HG03135 (cell line): ENCODE measurements around the gene DSG4.

Source experiments
- ATAC-seq: cut with Tn5 transposase; IDR thresholded peaks from one replicate; pipeline ENCODE4 v1.9.1; 2021; ENCODE audit warnings: mild to moderate bottlenecking, moderate library complexity; ENCODE audit not compliant: unreplicated experiment

DSG4 gene

DNA sequence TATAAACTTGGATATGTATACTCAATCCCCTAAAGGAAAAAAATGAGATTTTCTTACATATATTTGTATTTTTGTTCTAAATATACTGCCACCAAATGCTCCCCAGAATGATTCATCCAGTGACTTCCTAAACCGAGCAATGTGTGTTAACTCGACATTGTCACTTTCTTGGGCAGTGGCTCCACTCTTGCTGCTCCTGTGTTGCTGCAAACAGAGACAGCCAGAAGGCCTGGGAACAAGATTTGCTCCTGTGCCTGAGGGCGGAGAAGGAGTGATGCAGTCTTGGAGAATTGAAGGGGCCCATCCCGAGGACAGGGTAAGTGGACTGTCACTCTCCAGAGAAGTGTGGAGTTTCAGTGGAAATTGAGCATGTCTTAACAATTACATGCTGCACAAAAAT, 32.7 kb downstream of the DSG4 start:
- ATAC-seq = no peak

DNA sequence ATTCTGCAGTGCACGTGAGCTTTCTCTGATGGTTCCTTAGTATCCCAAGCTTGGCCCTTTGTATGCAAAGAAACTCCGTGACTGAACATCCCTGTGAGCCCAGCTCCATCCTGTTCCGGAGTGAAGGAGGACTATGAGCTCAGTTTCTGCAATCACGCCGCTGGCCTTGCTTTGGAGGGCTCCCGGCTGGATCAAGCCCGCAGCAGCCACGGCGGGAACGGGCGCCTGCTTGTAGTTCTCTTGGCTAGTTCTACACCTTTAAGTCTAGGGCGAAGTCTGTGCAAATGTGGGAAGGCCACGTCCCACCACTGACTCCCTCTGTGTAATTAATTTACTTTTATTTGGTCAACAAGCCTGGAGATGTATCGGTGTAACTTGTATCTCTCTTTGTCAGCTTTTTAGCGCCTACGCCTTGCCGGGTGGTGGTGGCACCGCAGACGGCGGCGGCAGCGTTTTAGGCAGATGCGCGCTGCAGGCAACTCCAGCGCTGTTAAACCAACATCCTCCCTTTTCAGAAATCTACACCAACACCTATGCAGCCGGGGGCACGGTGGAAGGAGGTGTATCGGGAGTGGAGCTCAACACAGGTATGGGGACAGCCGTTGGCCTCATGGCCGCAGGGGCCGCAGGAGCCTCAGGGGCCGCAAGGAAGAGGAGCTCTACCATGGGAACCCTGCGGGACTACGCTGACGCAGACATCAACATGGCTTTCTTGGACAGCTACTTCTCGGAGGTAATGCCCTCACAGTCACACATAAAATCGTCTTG, 34.3 kb downstream of the DSG4 start:
- no peak for ATAC-seq

DNA sequence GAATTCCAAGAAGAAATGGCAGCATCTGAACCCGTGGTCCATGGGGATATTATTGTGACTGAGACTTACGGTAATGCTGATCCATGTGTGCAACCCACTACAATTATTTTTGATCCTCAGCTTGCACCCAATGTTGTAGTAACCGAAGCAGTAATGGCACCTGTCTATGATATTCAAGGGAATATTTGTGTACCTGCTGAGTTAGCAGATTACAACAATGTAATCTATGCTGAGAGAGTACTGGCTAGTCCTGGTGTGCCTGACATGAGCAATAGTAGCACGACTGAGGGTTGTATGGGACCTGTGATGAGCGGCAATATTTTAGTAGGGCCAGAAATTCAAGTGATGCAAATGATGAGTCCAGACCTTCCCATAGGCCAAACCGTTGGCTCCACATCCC, 36.6 kb downstream of the DSG4 start:
- no peak for ATAC-seq

DNA sequence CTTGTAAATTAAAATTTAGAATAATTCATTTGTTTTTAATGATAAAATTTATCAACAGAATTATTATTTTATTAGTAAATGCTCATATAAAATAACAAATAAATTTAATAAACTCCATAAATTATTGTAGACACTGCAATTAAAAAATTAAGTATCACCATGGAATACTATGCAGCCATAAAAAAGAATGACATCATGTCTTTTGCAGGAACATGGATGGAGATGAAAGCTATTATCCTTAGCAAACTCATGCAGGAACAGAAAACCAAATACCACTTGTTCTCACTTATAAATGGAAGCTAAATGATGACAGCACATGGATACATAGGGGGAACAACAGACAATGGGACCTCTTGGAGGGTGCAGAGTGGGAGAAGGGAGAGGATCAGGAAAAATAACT, 41.3 kb downstream of the DSG4 start:
- no peak for ATAC-seq

DNA sequence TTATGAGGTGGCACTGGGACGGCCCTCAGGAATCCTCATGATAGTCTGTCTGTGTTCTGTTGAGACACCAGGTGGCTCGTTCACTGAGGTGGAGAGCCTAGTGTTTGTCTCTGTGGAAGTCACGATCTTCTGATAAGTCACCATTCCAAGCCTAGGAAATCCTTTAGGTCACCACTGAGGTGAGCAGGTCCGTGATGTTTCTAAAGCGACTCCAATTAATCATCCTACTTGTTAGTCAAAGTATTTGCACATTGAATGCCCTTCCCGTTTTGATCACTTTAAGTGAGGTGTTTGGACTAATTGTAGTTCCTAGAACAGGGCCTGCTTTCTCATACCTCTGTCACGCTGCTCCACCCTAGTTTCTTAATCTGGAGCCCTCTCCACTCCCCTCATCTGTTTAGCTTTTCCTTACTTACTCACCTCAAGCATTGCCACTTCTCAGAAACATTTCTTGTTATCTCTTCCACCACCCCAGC, 42.9 kb downstream of the DSG4 start:
- no peak for ATAC-seq

DNA sequence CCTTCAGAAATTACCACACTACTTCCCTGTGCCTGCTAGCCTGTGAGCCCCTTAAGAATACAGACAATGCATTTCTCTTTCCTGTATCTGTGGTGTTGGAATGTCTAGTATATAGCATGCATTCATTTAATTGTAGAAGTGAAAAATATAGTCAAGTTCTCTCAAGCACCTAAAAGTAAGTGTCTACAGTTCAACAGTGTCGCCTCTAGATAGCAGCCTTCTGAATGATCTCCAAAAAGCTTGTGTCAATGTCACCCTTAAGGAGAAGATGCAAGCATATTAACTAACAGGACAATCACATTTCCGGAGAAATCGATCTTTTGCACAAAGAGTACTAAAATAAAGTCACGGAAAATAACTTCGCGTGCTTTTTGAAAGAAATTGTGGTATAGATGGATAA, 43.5 kb downstream of the DSG4 start:
- no peak for ATAC-seq

DNA sequence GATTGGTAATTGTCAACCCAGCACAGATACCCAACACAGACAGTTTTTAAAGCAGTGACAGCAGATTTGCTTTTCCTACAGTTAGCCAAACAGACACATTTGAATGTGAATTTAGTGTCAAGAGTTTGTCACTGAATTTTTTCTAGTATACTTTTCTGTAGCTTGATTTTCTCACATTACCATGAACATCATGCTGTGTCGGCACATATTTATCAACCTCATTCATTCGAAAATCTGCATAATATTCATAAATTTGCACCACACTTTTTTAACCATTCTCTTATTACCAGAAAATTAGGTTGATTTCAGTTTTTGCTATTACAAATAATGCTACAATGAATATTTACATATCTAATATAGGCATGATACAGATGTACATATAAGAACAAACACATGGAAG, 43.9 kb downstream of the DSG4 start:
- ATAC-seq = no peak

DNA sequence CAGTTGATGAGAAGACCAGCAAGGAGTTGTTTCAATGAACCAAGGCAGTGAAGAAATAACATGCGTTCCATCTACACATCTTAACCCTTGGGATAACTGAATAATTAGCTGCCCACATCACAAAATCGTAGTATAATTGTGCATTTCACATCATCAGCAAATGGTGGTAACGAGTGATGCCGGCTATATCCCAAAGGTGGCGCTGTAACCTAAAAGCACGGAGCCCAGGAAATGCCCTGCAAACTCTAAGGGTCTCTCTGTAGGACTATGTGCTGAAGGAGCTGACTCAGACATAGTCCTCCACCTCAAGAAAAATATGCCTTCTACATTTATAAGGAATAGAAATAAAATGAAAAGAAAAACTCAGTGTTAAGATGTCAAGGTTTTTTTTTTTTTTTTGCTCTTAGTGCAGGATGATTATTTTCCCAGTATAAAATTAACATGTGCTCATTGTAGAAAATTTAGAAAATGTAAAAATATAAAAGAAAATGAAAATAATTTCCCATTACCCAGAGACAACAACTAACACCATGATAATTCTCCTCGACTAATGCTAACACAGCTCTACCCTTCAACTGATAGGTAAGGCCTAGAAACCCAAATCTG, 47.9 kb downstream of the DSG4 start:
- ATAC-seq = no peak

DNA sequence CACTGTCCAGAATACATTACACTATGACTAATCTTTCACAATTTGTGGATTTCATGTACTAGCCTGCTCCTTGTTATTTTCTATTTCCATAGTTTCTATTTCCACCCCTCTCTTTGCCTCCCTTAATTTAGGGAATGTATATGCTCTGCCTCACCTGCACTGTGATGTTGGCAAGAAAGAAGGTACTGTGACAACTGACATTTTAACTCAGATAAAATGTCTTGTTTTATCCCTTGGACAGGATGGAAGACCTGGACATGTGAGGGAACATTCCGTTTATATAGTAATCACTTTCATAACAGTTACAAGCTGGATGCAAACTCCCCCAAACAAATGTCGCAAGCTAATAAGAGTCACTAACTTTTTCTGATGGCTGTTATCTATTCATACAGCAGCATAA, 49.4 kb downstream of the DSG4 start:
- ATAC-seq = no peak

DNA sequence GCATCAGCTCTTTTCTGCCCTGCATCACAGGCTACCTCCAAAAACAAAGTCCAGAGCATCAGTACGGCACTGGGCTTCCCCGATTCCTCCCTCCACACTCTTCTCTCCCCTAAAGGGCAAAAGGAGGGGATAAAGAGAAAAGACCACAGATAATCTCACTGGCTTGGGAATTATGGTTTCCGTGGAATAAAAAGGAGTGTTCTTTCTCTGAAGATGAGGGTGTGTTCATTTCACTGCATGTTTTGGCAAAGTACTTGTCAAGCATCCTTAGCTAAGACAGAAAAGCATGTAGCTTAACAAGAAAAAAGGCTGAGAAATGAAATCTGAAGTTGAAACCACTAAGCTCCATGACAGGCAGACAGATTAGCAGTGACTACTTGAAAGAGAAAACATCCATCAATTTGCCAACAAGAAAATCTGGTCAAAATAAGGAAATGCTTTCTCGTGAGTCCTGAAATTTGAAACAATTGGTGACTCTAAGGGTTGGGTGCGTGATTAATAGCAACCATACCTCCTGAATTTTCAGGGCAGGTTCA, 50.4 kb downstream of the DSG4 start:
- ATAC-seq = no peak

DNA sequence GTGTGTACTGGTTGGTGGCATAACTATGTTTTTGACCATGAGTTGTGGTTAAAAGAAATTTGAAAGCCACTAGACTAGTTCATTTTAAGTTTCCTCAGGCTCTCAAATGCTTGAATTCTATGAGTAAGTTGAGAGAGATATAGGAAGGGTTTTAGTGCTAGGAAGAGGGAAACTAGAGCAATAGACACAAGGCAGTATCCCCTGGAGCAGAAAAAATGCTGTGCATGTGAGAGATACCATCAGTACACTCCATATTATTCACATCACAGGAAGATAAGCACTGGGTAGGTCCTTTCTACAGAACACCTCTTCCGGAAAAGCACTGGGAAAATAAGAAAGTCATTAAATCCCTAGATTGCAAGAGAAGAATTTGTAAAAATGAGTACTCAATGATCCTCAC, 51.6 kb downstream of the DSG4 start:
- no peak for ATAC-seq

DNA sequence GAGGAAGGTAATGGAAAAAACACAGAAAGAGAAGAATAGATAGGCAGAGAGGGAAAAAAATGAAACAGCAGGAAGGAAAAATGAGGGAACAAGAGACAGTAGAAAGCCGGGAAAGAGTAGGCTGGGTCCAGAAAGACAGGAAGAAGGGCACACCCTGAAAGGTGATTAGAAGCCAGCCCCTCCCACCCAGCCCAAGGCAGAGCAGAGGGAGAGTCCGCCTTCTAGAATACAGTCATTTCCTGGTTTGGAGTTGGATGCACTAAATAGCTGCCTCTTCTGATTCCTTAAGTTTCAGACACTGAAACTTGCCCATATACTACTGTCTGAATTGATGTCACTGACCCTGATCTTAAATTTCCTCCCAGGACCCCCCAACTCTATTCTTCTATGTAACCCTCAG, 53.0 kb downstream of the DSG4 start:
- ATAC-seq = no peak

DNA sequence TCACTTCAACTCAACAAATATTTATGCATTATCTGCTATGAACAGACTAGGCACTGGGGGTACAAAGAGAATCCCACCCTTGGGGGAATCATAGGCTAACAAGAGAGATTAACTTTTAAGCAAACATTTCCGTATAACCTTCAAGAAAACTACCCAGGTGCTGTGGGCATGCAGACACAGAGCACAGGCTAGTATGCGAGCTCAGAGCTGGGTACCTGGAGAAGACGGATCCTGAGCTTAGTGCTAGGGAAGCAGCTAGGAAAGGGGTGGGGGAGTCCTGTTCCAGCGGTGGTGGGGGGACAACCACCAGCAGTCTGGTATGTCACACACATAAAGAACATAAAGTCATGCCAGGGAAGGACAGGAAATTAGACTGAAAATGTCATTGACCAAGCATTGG, 53.5 kb downstream of the DSG4 start:
- no peak for ATAC-seq

DNA sequence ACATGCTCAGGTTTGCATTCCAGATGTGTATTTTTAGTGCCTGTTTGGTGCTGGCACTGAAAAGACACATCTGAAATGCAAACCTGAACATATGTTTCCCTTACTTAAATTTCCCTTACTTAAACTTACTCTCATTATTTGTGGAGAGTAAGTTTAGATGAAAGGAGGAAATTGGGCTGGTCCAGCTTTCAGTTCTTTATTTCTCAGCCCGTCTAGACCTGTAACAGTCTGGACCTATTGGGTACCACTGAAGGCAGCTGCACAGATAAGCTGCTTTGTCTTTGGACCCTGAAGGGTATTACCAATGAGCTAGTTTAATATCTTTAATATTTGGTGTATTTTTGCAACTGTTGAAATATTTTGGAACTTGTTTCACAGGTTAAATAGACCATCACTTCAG, 54.0 kb downstream of the DSG4 start:
- no peak for ATAC-seq

DNA sequence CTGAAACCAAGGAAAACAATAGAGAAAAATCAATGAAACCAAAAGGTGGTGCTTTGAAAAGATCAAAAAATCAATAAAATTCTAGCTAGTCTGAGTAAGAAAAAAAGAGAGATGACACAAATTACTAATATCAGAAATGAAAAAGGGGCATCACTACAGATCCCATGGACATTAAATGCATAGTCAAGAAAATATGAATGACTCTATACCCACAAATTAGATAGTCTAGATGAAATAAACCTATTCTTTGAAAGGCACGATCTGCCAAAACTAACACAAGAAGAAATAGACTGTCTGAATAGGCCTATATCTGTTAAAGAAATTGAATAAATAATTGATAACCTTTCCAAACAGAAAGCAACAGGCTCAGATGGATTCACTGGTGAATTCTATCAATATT, 55.7 kb downstream of the DSG4 start:
- ATAC-seq = no peak

DNA sequence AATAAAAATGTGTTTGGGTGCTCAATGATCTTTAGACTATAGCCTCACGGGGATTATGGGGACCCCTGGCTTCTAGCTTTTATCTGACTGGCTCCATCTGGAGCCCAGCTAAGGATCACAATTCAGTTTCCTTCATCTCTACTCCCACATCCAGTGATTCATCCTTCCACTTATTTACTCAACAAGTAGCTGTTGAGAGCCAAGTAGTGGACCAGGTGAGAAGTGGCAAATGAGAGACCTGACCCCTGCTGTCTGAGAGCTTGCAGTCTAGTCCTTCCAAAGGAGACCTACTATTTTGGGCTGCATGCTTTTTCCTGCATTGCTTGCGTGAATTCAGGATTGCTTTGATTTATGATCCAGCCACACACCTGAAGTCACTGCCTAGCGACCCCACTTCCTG, 60.2 kb downstream of the DSG4 start:
- ATAC-seq = no peak

DNA sequence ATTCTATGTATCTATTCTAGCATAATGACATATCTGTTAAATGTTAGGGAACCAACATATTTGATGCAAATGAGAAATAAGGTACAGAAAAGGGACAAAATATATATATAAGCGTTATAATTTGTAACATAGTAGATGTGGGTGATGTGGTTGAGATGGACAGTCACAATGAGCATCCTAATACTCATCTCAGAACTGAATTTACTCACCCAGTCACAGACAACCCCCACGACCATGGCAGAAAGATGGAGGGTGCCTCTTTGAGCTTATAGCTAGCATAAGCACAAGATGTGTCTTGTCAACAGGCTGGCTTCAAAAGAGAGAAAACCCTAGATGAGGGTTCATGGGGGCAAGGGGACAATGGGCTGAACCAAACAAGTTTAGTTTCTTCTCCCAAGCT, 61.8 kb downstream of the DSG4 start:
- no peak for ATAC-seq

DNA sequence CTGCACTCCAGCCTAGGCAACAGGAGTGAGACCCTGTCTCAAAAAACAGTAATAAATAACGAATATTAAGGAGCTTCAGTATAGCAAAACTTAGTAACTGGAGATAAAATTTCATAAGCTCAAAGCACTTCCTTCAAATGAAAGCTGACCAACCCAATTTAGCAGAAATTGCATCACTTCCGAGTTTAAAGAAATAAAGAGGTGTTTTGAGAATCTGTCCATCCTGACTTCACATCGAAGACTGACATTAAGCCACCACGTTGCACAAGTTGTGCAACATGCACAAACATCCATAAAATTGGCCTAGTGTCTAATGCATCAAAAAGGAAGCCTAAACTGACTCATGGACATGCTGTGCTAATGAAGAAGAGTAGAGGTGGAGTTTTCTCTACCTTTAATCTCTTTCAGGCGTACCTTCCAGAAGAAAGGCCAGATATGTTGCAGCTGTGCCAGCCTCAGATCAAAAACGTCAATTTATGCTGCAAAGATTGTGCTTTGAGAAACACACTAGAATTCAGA, 63.3 kb downstream of the DSG4 start:
- ATAC-seq = no peak

DNA sequence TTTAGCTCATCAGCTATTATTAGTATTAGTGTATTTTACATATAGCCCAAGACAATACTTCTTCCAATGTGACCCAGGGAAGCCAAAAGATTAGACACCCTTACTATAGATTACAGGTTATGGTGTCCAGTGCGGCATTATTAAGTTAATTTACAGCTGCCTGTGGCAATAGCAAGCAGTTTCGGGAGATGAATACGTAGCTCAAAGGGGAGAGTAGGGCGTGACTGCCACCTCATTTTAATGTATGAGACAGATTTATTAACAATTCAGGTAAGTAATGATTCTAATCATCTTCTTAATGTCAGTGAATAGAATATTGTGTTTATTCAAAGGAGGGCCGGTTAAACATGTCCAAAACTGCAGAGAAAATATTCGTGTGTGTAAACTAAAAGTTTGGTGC, 64.2 kb downstream of the DSG4 start:
- no peak for ATAC-seq

DNA sequence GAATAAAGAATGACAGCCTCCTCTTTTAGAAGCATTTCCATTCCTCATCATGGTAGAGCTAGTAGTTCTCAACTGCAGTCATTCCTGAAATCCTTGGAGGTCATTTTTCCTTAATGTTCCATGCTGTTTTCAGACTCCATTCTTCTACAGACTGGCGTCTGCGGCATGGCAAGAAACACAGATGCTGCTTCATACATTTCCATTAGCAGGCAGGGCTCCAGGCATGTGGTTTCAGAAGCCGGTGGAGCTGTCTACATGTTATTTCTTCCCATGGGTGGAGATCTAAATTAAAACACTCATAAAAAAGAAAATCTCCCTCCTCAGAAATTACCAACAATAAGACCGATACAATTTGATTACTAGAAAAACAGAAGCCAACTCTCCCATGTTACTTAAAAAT, 64.9 kb downstream of the DSG4 start:
- no peak for ATAC-seq

DNA sequence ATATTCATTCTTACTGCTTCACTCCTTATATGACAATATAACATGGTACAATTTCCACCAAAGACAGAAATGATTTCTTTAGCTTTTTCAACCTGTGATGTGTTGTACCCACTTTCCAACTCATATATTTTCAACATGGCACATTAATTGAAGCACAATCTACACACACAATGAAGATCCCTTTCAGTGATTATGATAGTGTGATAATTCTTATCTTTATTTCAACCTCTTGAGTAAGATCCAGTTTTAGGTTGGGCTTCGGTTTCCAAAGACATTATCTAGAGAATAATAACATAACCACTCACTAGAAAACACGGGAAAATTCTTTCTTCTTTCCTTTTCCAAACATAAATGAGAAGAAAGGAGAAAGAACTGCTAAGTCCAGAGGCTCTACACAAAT, 67.6 kb downstream of the DSG4 start:
- no peak for ATAC-seq

DNA sequence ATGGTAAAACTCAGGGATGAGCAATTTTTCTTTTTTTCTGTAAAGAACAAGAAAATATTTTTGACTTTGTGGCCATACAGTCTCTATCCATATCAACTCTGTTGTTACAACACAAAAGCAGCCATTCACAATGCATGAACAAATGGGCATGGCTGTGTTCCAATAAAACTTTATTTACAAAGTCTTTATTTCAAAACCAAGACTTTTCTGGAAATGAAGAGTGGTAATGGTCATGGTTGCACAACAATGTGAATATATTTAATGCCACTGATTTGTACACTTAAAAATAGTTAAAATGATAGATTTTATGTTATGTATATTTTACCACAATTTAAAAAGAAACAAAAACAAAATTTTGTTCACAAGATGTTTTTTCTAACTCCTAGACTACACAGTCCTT, 69.3 kb downstream of the DSG4 start:
- ATAC-seq = no peak
